GM12865 (cell line): ENCODE results near the gene C11orf21.

Experiments used
- DNase-seq: peaks from one replicate; pipeline ENCODE4 v3.0.0; 2010; ENCODE audit warnings: low read depth
- H3K4me3 ChIP-seq: 2 replicates; pipeline ENCODE4 v1.5.1; 2011; ENCODE audit warnings: mild to moderate bottlenecking, low read depth, low read length, control low read depth
- TF ChIP-seq, protein P1 (sequence below): IDR thresholded peaks from 2 replicates; pipeline ENCODE4 v1.5.1; 2011; ENCODE audit warnings: low read length, control low read depth, low read depth, inconsistent platforms; ENCODE audit not compliant: insufficient read depth; ENCODE audit errors: missing control alignments

C11orf21 gene

DNA sequence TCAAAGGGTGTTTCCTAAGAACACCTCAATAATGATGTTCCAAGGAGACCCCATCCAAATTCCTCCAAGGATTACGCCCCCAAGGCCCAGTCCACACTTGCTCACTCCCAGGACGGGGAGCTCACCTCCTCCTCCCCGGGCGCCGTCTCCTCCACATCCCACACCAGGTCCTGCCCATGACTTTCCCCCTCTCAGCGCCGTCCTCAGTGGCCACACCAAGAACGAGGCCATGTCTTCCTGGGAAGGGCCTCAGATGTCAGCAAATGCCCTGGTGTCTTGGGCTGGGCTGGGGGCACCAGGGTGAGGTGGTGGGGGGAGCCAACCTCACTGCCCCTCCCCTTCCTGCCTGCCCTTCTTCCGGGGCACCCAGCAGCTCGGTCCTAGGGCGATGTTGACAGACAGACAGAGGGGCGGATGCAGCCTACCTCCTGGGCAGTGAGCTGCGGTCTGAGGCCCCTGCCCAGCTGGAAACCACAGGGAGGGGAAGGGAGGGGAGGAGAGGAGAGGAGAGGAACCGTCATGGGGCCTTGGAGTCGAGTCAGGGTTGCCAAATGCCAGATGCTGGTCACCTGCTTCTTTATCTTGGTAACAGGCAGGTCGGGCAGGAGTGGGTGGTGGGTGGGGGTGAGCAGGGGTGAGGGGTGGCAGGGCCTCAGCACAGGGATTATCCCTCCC, at the start of gene C11orf21, which contains the start of gene TSPAN32:
TSS of gene C11orf21 (minus strand) at position 288 of the 675 bp plus-strand sequence. CDS start at position 178, 110 bp downstream.
TSS of gene TSPAN32 (plus strand) at position 383 of the 675 bp plus-strand sequence. CDS start at position 520, 137 bp downstream.
- TF ChIP-seq, protein P1, sequence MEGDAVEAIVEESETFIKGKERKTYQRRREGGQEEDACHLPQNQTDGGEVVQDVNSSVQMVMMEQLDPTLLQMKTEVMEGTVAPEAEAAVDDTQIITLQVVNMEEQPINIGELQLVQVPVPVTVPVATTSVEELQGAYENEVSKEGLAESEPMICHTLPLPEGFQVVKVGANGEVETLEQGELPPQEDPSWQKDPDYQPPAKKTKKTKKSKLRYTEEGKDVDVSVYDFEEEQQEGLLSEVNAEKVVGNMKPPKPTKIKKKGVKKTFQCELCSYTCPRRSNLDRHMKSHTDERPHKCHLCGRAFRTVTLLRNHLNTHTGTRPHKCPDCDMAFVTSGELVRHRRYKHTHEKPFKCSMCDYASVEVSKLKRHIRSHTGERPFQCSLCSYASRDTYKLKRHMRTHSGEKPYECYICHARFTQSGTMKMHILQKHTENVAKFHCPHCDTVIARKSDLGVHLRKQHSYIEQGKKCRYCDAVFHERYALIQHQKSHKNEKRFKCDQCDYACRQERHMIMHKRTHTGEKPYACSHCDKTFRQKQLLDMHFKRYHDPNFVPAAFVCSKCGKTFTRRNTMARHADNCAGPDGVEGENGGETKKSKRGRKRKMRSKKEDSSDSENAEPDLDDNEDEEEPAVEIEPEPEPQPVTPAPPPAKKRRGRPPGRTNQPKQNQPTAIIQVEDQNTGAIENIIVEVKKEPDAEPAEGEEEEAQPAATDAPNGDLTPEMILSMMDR: no peak
- DNase-seq: peak; percentile 10
- H3K4me3 ChIP-seq: no peak within 1 kb of the TSS

DNA sequence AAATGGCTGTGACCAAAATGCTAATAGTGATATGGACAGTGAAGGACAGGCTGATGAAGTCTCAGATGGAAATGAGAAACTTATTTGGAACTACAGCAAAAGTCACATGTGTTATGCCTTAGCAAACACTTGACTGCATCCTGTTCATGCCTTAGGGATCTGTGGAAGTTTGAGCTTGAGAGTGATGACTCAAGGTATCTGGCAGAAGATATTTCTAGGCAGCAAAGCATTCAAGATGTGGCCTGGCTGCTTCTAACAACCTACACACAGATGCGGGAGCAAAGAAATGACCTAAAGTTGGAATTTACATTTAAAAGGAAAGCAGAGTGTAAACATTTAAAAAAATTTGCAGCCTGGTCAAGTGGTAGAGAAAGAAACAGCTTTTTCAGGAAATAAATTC, 47.3 kb upstream of the C11orf21 start:
- DNase-seq: no peak
- TF ChIP-seq, protein P1: no peak

DNA sequence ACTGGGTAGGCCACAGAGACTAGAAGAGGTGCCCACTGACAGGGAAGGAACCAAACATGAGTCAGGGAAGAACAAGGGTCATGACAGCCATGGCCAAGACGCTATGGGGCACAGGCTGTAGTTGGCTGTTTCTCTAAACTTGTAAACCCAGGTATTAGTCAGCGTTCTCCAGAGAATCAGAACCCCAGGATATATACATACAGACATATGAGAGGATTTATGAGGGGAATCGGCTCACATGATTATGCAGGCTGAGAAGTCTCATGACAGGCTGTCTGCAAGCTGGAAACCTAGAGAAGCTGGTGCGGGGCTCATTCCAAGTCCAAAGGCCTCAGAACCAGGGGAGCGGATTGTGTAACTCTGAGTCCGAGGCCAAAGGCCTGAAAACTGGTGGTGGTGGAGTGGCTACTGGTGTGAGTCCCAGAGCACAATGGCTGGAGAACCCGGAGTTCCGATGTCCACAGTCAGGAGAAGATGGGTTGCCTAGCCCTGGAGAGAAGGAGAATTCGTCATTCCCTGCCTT, 45.7 kb upstream of the C11orf21 start:
- TF ChIP-seq, protein P1: no peak
- no peak for DNase-seq
- no peak overlapping the region for H3K4me3 ChIP-seq

More for the DNA sequence above, 47.3 kb upstream of the C11orf21 start:
- no peak overlapping the region for H3K4me3 ChIP-seq

DNA sequence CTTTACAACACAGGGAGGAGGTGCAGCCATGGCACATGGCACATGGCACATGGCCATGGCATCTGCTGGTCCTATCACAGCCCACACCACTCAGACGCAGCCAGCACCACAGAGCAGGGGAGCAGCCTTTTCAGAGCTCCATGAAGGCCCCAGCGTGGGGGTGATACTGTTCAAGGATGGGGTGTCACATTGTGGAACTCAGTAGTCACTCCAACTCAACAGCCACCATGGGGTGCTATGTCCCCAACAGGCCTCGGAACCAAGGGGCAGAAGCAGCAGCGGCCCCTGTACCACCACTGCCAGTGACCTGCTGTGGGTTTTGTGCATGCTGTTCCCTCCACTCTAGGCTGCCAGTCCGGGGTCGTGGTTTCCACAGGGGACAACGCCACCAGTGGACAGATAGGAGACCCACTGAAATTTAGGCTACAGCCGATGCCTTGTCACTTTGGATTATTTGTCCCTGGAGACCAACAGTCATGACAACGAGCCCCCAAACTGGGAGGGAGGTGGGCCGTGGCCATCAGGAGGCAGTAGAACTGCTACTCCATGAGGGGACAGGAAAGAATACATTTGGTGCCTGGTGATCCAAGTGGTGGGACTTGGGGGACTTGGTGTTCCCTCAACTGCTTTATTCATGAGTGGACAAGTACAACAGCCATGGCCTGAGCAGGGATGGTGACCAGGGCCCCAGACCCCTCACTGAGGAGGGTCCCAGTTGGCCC, 45.0 kb upstream of the C11orf21 start:
- no peak overlapping the region for H3K4me3 ChIP-seq
- no peak for DNase-seq
- TF ChIP-seq, protein P1: no peak

DNA sequence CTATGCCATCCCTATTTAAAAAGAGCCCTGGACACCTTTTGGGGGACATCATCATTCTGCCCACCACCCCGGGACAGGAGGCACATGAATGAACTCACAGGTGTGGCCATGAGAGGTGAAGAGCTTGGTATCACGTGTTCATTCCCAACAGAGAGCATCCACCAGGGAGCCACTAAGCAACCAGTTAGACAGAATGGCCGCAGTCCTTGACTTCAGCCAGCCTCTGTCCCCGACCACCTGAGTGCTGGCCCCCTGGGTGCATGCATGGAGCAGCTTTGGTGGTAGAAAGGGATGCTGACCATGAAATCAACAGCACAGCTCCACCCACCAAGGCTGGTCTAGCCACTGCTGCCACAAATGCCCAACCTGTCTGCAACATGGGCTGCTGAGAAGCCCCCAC, 44.3 kb upstream of the C11orf21 start:
- TF ChIP-seq, protein P1: no peak
- DNase-seq: no peak
- H3K4me3 ChIP-seq: no peak overlapping the region

DNA sequence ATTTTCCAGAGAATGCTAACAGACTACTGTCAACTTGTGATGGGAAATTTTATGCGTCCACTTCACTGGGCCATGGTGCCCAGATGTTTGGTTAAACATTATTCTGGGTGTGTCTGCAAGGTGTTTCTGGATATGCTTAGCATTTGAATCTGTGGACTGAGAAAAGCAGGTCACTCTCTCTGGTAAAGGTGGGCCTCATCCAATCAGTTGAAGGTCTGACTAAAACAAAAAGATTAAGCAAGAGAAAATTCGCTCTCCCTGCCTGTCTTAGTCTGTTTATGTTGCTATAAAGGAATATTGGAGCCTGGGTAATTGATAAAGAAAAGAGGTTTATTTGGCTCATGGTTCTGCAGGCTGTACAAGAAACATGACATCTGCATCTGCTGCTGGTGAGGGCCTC, 43.3 kb upstream of the C11orf21 start:
- no peak for DNase-seq
- no peak overlapping the region for H3K4me3 ChIP-seq
- TF ChIP-seq, protein P1: no peak

DNA sequence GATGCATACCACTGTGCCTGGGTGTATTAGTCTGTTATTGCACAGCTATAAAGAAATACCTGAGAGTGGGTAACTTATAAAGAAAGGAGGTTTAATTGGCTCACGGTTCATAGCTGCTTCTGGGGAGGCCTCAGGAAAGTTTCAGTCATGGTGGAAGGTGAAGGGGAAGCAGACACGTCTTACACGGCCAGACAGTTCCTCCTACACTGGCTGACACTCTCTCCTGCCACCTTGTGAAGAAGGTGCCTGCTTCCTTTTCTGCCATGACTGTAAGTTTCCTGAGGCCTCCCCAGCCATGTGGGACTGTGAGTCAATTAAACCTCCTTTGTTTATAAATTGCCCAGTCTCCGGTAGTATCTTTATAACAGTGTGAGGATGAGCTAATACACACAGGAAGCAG, 41.8 kb upstream of the C11orf21 start:
- TF ChIP-seq, protein P1: no peak
- no peak for DNase-seq

More for the DNA sequence above, 41.8 kb upstream of the C11orf21 start:
- no peak overlapping the region for H3K4me3 ChIP-seq
